GM12874 (cell line): ENCODE data around the gene SGMS1.
A peak's percentile ranks its signal among the peaks of the same experiment; 100 is the strongest.

Source experiments
- TF ChIP-seq, protein P1 (sequence below): IDR thresholded peaks from 2 replicates; pipeline ENCODE4 v1.5.1; 2011; ENCODE audit warnings: low read depth, mild to moderate bottlenecking, control low read depth, low read length, moderate library complexity; ENCODE audit not compliant: insufficient read depth

Gene SGMS1

DNA sequence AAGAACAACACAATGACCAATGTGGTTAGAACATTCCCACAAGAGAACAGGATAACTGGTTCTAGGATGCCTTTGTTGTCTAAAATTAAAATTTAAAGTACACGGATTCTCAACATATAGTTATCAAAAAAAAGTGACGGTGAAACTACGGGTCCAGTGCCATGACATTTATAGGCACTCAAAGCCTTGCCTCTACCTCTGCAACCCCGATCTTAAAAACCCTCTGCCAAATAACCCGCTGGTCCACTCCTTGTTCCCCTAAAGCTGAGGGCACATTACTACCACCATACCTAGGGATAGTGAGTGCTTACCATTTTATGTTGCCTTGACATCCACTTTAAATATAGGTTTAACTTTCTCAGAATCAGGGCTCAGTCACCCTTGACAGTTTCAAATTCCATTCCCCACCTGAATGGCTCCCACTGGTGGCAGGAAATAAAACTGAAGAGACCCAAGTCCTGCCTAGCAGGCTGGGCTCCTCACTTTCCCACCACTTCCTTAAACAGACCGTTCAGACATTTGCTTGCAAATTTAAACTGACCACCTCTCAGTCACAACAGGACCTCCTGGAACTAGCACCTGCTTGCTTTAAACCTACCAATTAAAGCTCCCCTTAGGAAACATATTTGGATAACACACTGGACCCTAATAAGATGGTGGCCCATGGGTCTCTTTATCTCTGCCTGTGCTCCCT, 202.6 kb downstream of the SGMS1 start:
- TF ChIP-seq, protein P1, sequence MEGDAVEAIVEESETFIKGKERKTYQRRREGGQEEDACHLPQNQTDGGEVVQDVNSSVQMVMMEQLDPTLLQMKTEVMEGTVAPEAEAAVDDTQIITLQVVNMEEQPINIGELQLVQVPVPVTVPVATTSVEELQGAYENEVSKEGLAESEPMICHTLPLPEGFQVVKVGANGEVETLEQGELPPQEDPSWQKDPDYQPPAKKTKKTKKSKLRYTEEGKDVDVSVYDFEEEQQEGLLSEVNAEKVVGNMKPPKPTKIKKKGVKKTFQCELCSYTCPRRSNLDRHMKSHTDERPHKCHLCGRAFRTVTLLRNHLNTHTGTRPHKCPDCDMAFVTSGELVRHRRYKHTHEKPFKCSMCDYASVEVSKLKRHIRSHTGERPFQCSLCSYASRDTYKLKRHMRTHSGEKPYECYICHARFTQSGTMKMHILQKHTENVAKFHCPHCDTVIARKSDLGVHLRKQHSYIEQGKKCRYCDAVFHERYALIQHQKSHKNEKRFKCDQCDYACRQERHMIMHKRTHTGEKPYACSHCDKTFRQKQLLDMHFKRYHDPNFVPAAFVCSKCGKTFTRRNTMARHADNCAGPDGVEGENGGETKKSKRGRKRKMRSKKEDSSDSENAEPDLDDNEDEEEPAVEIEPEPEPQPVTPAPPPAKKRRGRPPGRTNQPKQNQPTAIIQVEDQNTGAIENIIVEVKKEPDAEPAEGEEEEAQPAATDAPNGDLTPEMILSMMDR = peak; percentile 76

DNA sequence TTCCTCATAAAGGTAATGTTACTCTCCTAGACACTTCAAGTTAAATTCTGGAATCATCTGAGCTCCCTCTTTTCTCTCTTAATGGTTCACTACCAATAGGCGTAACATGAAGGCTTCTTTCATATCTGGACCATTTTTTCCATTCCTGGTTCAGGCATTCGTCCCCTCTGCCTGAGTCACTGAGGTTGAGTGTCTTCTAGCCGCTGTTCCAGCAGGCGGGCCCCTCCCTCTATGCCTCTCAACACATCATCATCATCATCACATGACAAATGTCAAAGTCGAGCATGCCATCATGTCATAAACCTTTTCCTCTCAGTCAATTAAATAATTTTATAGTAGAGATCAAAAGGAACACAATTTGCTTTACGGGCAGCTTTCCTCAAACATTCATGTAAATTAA, 203.6 kb downstream of the SGMS1 start:
- TF ChIP-seq, protein P1 = no peak

GRCh38 chr10:50419756-50420155, 204.0 kb downstream of the SGMS1 start:
- TF ChIP-seq, protein P1 = no peak

GRCh38 chr10:50419091-50419490, 204.7 kb downstream of the SGMS1 start:
- TF ChIP-seq, protein P1 = no peak

GRCh38 chr10:50417886-50418830, 205.6 kb downstream of the SGMS1 start:
- TF ChIP-seq, protein P1 = no peak

DNA sequence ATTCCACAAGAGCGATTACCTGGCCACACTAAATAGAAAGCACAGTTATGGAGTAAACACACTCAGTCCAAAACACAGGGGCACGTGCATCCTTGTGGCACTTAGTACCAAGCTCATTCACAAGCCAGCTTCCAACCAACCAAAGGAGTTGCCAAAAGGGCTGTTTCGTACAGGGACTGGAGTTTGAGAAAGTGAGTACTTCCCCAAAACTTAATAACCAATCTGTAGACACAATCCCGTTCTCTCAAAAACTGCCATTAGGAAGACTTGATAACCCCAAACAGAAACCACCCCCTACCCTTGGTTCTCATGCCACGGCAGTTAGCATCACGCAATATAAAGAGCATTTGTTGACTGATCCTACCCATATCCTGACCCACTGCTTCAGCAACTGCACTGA, 206.3 kb downstream of the SGMS1 start:
- TF ChIP-seq, protein P1 = no peak

GRCh38 chr10:50416881-50417280, 206.9 kb downstream of the SGMS1 start:
- TF ChIP-seq, protein P1 = no peak
